NCI-H510A (cell line): ENCODE measurements around the gene ARID1B.
"Not testable (repeated sequence)": the region's sequence is repeated elsewhere in the genome, so short reads cannot be mapped to it uniquely, and the experiment has no call there.

ENCODE experiments used
- DNase-seq: peaks from one replicate; lab custom pipeline; 2025; lab: John Stamatoyannopoulos, UW

The ARID1B gene

DNA sequence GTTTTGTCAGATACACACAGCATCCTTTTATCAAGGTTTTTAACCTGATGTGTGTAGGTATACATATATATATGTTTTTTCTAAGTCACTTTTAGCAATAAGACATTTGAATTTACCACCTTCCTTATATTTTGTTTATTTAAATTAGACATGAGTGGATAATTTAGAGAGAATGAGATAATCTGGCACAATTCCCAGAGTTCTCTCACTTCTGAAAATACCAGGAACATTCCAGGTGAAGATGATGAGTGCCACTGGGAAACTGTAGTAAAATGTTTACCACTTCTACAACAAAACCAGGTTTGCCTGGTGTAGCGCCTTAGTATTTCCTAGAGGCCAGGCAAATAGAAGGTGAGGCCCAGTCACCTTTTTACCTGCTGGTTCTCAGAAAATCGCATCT is 356.7 kb downstream of the ARID1B start:
- DNase-seq: no peak

DNA sequence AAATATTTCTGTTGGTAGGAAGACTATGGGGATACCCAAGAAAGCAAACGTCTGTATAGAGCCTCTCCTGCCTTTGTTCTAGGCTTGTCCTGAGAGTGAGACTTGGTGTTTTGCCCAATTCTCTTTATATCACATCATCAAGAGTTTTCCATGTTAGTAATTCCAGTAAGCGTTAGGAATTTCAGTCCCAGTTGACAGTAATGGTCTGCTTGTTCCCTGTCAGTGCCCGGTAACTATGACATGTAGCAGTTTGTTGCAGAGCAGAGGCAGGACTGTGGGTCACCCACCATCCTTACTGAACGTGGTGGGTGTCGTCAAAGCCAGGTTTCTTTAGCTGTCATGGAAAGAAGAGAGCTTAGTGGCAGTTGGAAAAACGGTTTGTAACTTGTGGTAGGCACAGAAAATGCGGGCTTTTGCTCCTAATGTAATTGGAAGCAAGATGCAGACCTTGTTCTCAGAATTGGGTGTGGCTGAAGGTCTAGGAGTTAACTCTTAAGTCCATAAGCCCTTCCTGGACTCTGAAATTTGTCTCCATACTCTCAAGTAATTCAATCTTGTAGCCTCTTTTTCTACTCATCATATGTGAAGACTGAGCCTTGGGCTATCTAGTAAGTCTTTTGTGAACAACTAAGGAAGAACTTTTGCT is 357.3 kb downstream of the ARID1B start:
- DNase-seq: no peak

DNA sequence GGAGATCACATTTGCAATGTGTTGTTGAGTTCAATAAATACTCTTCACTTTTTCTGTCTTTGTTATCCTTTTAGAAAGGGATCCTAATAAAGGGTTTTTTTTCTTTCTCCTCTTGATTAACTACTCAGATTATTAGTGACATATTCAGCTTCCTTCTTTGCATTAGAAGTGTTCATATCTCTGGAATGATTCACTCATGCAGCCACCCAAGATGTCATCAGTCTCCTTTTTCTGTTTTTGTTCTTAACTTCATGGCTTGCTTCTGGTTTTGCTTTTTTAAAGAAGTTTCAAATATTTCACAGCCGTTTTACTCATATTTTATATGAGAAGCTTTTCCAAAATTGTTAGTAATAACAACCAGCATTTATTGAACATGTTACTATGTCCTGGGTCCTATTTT is 358.5 kb downstream of the ARID1B start:
- no peak for DNase-seq

DNA sequence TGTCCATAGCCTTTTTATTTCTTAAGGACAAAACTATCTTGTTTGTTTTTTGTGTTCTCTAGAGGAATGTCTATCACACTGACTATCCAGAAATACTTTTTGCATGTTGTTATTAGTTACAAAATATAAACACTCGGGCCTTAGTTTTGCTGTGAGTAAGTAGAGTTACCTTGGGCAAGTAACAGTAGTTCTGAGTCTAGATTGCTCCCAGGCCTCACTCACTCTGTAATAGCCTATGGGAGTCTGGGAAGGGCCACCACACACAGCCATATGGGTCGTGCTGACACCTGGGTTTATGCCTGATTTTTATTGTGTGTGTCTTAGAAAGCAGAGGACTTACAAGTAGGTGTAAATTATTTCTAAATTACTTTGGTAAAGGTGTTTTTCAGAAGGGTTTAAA is 360.3 kb downstream of the ARID1B start:
- DNase-seq: no peak

DNA sequence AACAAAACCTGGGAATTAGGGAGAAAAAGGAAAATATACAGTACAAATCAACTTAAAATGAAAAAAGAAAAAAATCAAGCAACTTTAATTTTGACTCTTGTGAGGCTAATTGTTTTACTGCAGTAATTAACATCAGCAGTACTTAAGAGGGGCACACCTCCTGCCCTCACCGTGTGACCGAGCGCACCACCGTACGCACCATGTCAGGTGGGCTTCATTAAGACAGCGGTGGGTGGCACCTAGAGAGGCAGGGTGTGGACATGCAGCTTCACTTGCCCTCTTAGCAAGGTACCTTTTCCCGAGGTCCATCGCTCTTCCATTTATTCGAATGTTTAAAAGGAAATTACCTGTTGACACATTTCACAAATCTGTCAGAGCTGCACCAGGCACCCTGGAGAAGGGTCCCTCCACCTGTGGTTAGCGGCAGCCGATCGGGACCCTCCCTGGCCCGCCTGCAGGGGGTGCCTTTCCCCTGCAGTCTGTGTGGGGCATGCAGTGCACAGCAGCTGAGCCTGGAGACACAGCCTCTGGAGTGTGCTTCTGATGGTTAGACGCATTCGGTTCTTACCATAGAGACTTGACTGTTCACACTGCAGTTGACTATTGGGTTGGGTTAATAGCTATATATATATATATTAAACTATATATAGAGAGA is 362.0 kb downstream of the ARID1B start:
- no peak for DNase-seq

DNA sequence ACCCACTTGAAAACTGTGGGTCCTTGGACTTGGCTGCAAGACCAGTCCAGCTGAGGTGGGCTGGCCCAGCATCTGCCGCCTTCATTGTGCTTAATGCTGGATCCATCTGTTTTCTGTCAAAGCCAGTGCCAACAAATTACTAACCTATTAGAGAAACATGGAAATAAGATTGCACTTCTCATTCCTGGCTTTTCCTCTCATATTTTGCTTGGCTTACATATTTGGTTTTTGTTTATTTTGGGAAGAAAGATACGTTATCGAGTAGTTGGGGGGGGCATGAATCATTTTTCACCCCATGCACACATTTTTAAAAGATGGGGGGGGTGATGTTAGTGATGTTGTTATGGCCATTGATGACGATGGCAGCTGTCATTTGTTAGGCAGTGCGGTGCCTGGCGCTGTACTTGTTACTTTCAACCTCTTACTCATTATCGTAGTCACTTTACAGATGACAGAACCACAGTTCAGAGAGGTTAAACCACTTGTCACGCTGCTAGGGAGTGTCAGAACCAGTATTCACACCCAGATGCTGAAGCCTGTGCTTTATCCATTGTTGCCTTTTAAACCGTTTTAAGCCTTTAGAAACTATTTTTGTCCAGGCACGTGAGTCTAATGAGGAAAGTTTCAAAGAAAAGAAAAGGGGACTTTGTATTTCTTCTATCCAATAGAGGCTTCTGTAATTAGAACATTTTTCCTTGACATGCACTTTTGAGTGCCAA is 366.2 kb downstream of the ARID1B start:
- no peak for DNase-seq

DNA sequence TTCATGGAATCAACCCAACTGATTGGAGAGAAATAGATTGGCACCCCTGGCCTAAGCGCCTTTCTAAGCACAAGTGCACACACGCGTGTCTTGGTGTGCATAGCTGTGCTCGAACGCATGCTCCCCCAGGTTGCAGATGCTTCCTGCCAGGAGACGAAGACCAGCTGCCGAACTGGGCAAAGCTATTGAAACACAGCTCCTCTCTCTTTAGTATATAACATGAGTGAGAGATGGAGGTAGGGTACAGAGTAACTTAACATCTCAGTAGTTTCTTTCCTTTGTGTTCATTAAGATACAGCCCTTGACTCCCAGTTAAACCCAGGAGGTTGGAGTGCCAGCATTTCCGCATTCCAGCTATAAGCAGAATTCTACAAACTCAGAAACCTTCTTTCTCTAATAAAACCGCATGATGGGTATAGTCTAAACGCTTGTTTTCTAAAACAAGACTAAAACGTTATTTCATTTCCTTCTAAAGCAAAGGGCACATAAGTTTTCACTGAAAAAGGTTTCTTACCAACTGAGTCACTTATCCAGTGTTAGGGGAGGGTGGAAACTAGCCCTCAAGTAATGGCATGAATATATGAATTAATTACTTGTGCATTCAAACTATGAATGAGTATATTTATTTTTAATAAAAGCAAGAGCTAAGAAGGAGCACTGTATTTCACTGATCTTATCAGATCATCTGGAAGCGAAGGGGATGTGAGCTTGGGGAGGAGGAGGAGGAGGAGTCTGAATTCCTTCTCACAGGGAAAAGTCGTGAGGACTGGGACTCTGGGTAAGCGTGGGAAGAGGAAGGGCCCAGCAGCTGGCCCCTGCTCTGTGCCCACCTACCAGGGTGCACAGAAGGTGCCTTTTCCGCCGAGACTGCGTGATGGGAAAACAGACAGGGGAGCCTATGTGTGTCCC is 367.0 kb downstream of the ARID1B start:
- DNase-seq: no peak

DNA sequence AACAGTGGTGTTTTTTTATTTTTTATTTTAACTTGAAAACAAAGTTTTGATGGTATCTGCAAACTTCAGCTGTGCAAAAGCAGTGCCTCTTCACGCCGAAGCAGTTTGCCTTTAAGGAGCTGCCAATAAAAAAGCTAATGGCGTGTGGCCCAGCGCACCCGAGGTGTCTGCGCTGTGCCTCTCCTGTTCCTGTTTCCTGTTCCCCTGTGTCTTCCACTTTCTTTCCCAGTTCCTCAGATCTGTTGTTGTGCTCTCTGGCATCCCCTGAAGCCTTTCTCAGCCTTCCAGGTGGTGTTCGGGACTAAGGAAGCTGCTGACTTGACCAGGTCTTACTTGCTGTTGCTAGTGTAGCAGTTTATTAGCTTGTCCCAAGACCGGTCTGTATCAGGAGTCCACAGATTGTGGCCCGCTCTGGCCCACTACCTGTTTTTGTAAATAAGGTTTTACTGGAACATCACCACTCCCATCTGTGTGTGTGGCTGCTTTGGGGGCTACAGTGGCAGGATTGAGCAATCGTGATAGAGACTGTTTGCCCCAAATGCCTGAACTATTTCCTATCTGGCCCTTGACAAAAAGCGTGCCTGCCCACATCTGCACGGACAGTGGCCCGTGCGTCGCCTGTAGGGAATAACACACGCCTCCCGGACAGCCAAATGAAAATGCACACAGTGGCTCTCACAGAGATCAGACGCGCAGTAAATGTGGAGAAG is 367.8 kb downstream of the ARID1B start:
- DNase-seq: no peak

DNA sequence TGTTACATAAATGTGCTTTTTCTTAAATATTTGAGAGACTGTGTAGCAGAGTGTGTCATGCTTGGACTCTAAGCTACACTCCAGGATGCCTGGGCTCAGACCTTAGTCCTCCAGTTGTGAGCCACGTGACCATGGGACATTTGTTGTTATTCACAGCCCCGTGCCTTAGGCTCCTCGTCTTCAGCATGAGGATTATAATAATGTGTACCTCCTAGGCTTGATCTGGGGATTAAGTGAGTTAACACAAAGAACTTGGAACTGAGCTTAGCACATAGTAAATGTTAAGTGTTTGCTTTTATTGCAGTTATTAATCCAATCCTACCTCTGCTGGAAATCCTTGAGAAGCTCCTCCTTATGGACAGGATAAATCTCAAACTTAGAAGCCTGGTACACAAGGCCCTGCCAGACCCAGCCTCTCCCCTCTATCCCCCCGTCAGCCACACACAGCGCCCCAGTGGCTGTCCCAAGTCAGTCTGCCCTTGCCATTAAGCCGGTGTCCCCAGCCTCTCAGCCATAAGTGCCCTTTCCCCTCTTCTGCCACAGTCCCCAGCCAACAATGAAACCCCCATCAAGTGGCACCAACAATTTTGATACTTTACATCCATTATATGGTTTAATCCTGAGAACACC is 368.6 kb downstream of the ARID1B start:
- DNase-seq: no peak

DNA sequence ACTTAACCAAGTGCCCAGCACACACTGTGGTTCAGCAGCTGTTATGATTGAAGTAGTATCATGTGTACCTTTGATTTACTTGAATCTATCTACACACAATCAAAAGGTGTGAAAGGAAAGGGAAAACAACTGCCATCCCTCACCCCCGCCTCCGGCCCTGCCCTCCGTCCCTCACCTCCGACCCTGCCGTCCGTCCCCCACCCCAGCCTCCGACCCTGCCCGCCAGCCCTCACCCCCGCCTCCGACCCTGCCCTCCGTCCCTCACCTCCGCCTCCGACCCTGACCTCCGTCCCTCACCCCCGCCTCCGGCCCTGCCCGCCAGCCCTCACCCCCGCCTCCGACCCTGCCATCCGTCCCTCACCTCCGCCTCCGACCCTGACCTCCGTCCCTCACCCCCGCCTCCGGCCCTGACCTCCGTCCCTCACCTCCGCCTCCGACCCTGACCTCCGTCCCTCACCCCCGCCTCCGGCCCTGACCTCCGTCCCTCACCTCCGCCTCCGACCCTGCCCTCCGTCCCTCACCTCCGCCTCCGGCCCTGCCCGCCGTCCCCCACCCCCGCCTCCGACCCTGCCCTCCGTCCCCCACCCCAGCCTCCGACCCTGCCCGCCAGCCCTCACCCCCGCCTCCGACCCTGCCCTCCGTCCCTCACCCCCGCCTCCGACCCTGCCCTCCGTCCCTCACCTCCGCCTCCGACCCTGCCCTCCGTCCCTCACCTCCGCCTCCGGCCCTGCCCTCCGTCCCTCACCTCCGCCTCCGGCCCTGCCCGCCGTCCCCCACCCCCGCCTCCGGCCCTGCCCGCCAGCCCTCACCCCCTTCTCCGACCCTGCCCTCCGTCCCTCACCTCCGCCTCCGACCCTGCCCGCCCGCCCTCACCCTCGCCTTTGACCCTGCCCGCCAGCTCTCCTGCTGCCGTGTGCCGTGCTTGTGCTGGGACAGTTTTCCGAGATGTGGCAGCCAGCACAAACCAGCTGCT is 370.2 kb downstream of the ARID1B start:
- DNase-seq: not testable (repeated sequence)

DNA sequence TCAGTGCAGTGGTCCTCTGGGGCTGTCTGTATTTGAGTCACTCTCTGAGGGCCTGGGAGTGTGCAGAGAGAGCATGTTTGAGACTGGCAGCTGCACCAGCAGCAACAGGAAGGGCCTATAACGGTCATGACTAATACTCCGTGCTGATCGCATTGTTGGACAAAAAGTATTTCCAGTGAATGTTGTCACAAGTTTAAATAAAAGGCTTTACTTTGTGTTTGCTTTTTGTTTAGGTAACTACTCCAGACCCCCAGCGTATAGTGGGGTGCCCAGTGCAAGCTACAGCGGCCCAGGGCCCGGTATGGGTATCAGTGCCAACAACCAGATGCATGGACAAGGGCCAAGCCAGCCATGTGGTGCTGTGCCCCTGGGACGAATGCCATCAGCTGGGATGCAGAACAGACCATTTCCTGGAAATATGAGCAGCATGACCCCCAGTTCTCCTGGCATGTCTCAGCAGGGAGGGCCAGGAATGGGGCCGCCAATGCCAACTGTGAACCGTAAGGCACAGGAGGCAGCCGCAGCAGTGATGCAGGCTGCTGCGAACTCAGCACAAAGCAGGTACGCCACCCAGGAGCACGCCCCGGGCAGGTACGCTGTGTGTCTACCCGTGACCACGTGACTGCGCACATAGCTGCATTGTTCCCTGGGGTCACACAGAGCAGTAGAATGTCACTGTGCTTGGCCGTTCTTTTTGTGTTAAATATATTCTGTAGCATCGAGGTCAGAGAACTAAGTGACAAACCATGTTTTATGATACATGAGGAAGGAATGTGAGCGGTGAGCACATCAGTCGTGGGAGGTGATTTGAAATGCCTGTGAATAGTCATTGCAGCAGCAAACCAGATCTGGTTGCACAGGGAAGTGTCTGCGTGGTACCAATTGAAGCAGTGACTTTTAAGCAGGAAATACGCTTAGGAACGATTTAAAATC is 371.5 kb downstream of the ARID1B start:
- DNase-seq: no peak

DNA sequence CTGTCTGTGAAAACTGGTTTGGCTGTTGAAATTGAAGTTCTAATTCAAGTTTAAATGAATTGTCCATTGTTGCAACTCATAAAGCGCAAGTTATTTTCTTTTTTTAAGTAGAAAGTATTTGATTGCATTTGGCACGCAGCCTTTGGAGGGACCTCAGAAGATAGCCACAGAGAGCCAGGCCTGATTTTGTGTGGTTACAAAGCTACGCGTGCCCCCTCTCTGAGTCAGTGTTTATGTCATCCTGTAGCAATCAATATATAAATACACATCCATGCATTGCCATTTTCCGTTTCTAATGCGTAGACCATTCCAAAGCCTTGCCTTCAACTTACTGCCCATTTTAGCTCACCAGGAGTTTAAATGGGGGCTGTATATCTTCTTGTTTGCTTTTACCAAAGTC is 372.9 kb downstream of the ARID1B start:
- DNase-seq: no peak

DNA sequence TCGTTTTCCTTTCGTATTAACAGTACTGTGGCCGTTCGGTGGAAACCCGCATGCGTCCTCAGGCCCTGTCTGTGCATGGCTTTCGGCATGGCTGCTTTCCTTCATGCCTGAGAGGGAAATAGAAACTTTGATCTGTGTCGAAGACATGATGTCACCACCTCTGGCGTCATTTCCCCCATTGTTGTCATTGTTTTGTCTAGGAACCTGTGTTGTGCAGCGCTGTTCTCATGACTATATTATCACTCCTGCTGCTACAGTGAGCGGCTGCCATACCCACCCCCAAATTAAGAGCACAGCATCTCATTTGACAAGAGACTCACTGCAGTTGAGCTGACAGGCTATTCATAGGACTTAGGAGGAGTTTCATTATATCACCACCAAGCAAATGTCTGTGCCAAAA is 373.9 kb downstream of the ARID1B start:
- DNase-seq: no peak

DNA sequence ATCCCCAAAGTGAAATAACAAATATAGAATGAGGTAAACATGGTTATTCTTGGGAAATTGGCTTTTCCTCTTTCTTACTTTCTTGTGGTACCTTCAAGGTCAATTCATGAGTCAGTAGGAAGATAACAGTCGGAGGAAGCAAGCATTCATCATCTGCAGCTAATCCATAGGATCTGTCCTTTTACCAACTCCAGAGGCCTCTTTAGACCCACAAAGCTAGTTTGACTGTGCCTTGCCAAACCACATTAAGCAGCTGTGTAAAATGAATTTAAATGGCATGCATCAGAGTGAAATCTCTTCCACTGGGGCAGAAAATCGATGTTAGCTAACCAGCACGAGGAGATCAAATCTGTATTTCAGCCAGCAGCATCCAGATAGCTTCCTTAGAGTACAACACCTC is 374.8 kb downstream of the ARID1B start:
- DNase-seq: no peak

DNA sequence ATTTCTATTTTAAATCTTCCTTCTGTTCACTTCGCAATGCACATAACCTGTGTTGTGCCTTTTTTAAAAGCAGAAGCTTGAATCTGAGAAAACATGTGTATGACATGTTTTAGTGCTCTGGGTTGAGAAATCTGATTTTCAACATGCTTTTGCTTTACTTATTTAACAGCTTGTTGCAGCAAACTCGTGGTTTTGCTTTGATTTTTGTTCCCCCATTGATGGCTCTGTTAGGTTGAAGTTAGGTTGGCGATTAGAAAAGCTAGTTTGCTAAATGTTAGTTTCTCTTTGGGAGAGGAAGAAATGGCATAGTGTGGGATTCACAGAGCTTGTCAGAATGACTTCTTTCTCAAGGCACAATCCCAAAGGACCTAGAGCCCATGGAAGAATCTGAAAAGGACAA is 375.4 kb downstream of the ARID1B start:
- DNase-seq: no peak

DNA sequence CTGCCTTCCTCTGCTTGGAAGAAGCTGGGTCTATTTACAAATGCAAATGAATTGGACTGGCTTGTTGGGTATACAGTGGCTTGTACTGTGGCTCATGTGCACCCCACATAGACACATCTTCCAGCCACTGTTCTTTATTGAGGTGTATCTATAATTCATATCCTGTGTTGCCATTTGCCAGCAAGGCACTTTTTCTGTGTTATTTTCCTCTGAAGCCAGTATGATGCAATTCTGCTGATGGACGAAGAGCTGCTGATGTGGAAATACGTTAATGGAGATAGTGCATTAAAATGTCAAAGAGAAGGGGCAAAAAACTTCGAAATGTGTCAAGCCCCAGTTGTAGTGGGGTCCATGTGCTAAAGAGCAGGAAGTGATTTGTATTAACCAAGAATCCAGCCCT is 378.6 kb downstream of the ARID1B start:
- DNase-seq: no peak

DNA sequence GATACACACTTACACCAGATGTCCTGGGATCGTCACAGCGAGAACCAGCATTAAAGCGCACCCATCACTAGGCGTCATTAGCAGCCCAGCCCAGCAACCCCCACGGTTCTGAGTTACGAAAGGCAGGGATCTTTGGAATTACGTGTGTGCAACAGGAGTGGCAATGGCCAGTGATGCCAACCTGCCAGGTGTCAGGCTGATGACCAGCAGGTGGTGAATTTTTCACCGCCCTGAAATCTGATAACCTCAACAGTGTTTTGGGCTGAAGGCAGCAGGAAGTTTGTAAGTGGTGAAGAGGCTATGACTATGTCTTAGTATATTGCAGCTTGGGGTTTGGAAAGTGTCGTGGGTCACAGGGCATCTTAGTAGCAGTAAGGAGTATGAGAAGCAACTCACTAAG is 380.1 kb downstream of the ARID1B start:
- peak; percentile 73 for DNase-seq

DNA sequence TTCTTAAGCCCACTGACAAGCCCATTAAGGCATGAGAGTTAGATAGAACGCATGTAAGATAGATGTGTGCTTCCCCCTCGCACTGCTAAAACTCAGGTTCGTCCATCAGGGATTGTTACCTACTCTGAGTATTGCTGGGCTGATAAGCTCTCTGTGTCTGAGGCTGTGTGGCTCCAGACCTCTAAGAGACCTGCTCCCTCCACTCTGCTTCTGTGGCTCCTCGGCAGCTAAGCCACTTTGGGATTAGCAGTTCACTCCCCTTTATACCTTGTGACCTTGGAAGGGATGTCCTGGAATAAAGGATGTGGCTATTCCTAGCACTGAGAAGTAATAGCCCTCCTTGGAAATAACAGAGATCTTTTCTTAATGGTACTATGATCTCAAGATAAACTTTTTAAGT is 381.3 kb downstream of the ARID1B start:
- no peak for DNase-seq

DNA sequence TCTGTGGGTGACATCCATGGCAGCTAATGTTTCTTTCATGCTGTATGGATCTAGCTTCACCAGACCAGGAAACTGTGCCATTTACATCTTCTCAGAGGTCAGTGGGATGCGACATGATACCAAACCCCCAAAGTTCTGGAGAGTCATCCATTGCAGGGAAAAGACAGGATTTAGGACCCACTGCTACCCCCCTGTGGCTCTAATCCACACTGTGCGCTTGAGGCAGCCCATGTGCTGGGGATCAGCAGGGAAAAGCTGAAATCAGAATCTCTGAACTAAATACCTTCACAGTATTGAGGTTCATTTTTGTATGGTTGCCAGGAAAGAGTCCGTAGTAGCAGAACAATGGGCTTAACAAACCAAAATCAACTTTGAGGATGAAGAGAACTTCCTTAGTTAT is 381.7 kb downstream of the ARID1B start:
- DNase-seq: no peak
